Amniotic epithelial cell (primary cell): ENCODE measurements around the gene CSMD2.
"Not testable (repeated sequence)": the region's sequence is repeated elsewhere in the genome, so short reads cannot be mapped to it uniquely, and the experiment has no call there.

Experiments used
- DNase-seq: peaks from one replicate; pipeline ENCODE4 v3.0.0-alpha.2; 2010; ENCODE audit warnings: low read depth

Gene CSMD2

GRCh38 chr1:34052565-34052964, 112.5 kb downstream of the CSMD2 start:
- DNase-seq = no peak

- DNase-seq = no peak
Measured at GRCh38 chr1:34050709-34051485, 114.1 kb downstream of the CSMD2 start.

- DNase-seq = no peak
Measured at GRCh38 chr1:34049994-34050393, 115.0 kb downstream of the CSMD2 start.

GRCh38 chr1:34049477-34049876, 115.6 kb downstream of the CSMD2 start:
- no peak for DNase-seq

- DNase-seq = no peak
Measured at GRCh38 chr1:34037856-34038255, 127.2 kb downstream of the CSMD2 start.

GRCh38 chr1:34037109-34037508, 127.9 kb downstream of the CSMD2 start:
- DNase-seq = no peak

- no peak for DNase-seq
Measured at GRCh38 chr1:34034036-34034435, 131.0 kb downstream of the CSMD2 start.

- DNase-seq = no peak
Measured at GRCh38 chr1:34029954-34030353, 135.1 kb downstream of the CSMD2 start.

GRCh38 chr1:34029515-34029914, 135.5 kb downstream of the CSMD2 start:
- no peak for DNase-seq

GRCh38 chr1:34028381-34029055, 136.5 kb downstream of the CSMD2 start:
- no peak for DNase-seq

- no peak for DNase-seq
Measured at GRCh38 chr1:34025675-34026074, 139.4 kb downstream of the CSMD2 start.

GRCh38 chr1:34024485-34024884, 140.5 kb downstream of the CSMD2 start:
- DNase-seq = no peak

GRCh38 chr1:34019741-34020552, 145.1 kb downstream of the CSMD2 start:
- no peak for DNase-seq

- DNase-seq = no peak
Measured at GRCh38 chr1:34018285-34018684, 146.7 kb downstream of the CSMD2 start.

GRCh38 chr1:34016281-34016680, 148.7 kb downstream of the CSMD2 start:
- not testable (repeated sequence) for DNase-seq

GRCh38 chr1:34013958-34014737, 150.9 kb downstream of the CSMD2 start:
- DNase-seq = no peak

GRCh38 chr1:34013136-34013535, 151.9 kb downstream of the CSMD2 start:
- DNase-seq = no peak

GRCh38 chr1:34009340-34009985, 155.6 kb downstream of the CSMD2 start:
- no peak for DNase-seq

- DNase-seq = no peak
Measured at GRCh38 chr1:34007760-34008159, 157.3 kb downstream of the CSMD2 start.

GRCh38 chr1:34005309-34005708, 159.7 kb downstream of the CSMD2 start:
- DNase-seq = no peak

GRCh38 chr1:34002810-34003209, 162.2 kb downstream of the CSMD2 start:
- DNase-seq = no peak
